ENCODE data around the gene POU3F2.
A peak's percentile ranks its signal among the peaks of the same experiment; 100 is the strongest.

POU3F2 gene

DNA sequence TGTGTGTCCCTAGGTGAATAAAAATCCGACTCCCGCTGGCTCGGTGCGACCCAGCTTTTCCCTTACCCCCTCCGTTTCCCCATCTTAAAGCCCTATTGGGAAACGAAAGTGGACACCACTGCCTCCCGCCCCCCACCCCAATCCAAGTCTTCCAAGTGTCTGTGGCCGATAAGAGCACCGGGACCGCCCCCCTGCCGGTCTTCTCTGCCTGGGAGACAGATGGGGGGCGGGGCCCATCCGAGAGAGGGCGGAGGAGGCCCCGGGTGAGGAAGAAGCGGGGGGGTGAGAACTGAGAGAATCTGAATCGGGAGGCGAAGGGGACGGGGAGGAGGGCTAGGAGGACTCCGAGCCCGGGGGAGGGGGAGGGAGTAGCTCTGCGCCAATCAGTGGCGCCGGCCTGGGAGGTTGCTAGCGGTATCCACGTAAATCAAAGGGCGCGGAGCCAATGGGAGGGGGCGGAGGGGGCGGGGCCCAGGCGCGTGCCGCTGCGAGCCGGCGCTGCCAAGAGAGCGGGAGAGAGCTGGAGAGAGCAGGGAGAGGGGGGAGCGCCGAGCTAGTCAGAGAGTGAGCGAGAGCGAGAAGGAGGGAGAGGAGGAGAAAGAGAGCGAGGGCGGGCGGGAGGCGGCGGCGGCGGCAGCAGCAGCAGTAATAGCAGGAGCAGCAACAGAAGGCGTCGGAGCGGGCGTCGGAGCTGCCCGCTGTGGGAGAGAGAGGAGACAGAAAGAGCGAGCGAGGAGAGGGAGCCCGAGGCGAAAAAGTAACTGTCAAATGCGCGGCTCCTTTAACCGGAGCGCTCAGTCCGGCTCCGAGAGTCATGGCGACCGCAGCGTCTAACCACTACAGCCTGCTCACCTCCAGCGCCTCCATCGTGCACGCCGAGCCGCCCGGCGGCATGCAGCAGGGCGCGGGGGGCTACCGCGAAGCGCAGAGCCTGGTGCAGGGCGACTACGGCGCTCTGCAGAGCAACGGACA is at the start of gene POU3F2:
POU3F2 (plus strand) TSS at position 515 of the 972 bp plus-strand sequence; CDS start at position 815, 300 bp downstream.
- peak; percentile 79 for DNase-seq (ENCODE audit: low read depth)

DNA sequence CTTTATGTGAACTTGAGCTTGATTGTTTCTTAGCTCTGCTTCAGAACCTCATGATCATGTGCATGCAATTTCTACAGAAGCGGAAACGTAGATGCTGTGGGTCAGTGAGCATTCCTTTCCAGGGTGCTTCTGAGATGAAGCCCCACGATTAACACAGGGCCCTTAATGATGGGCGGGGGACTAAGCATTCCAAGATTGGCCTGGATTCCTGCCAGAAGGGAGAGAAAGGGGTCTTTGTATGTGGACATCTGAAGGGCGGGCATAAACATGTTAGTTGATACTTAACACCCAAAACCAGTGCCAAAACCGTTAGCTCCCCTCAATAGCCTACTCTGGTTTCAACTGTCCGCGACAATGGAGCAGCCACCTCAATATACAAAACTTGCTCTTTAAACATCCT is 46.9 kb upstream of the POU3F2 start:
- DNase-seq (ENCODE audit: low read depth) = no peak

GRCh38 chr6:98787961-98788360 is 46.4 kb upstream of the POU3F2 start:
- DNase-seq (ENCODE audit: low read depth) = no peak

DNA sequence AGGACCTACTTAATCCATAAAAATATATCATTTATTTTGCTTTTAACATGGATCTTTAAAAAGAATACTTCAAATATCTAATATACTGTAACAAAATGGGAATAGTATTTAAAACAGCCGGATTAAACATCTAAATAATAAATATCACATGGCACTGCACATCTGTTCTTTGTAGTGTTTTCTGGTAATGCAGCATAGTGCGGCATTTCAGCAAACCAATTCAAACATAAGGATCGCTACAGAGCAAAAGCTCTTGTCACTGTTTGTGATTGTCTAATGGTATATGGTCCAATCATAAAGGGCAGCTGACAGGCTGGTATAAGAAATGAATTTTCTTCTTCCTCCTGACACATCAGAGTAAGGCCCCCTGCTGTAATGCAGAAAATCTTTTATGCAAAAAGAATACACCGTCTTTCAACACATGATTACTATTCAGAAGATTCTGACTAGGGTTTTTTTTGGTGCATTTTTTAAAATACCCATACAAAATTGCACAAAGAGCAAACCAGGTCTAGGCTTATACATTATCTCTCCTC is 40.0 kb upstream of the POU3F2 start:
- no peak for DNase-seq (ENCODE audit: low read depth)

DNA sequence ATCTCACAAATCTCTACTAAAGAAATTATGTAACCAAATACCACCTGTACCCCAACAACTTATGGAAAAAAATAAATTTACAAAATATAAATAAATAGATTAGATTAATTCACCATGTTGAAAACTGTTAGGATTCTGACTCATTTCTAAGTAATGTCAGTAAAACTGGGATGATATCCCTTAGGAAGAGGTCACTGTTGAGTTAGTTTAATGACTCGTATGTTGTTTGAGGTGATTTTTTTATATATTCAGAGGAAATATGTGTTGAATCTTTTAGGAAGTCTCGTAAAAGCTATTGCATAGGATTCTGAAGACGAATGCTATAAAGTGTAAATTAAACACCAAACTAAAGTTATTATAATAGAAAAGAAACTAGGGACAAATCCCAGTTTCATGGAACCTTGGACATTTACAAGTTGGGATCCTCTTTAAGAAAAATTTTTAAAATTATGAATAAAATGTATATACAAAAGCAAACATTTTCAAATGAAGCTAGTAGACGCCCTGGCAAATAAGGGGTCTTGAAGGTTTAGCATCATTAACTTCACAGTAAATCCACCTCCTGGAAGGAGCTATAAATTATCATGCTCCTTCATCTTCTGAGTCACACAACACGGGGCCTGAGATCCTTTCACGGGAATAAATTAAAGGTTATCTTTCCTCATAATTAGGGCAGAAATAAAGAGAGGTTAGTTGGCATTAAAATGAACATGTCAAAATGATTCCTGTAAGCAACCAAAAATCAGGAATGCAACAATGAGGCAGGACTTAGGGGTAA is 37.0 kb upstream of the POU3F2 start:
- no peak for DNase-seq (ENCODE audit: low read depth)

DNA sequence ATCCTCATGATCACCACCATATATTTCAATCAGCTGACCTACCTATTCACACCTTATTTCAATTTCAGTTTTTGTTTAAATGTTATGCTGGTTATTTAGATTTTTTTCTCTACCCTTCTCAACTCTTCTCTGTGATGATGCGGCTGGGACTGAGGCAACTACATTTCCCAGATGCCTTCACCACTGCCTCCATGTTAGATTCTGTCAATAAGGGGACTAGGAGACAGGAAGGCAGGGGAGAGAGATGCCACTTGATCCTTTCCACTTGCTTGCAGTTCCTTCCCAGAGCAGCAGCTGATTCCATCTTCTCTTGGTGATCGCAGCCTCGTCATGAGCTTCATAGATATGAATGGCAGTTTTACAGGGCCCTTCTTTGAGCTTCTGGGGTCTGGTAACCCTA is 33.5 kb upstream of the POU3F2 start:
- DNase-seq (ENCODE audit: low read depth) = no peak

DNA sequence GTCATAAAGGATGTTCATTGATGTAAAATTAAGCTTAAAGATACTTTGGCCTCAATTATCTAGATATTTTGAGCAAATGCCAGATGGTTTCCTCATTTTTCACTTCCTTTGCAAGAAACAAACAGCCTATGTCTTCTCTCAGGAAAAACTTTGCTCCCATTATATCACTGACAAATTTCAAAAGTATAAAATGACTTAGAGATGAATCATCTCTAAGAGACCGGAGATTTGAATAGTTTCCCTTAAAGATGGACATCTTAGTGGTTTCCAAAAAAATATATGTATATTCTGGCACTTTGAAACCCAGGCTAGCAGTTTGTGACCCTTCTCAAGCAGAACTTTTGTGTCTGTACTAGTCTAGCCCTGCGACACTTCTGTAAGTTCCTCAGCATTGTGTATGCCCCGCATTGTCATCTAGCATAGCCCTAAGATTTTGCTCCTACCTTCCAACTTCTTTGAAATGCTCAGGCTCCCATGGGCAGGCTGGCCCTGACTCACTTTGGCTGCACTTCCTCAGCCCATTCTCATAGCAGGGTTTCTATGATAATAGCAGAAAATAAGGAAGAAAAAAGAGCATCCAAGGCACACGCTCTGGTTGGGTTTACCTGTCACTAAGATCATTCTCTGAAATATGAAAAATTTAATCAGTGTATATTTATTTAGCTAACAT is 25.7 kb upstream of the POU3F2 start:
- DNase-seq (ENCODE audit: low read depth) = peak; percentile 17

GRCh38 chr6:98812220-98812619 is 22.2 kb upstream of the POU3F2 start:
- no peak for DNase-seq (ENCODE audit: low read depth)

GRCh38 chr6:98816799-98817198 is 17.6 kb upstream of the POU3F2 start:
- DNase-seq (ENCODE audit: low read depth) = no peak

- no peak for DNase-seq (ENCODE audit: low read depth)
Observed at GRCh38 chr6:98821756-98822405, 12.5 kb upstream of the POU3F2 start.

DNA sequence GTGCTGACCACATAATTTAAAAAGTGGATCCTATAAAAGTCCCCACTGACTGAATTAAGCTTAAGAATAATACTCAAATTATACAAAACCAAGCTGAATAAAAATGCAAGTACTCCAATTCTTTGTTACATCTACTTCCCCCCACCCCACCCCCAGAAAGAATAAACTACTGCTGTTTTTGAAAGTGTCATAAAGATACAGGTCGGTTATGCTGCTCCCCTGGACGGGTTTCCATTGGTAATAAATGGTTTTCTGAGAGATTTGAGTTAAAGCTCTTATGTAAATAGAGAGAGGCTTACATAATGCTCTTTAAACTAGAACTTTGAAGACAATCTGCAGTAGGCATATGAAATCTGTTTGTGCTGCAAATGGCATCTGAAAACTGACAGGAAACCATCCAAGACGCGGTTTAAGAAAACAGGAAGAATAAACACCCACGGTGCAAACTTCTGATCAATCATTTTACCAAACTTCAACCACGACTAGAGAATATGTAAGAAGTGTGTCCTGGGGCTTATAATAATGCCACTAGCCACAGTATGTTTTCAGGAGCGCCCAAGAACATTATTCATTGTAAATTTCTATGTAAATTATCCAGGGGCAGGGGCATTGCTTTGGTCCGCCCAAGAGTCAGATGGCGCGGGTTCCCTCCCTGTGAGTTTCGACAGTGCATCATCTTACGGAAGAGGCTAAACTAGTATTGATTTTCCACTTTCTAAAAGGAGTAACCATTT is 10.8 kb upstream of the POU3F2 start:
- no peak for DNase-seq (ENCODE audit: low read depth)

DNA sequence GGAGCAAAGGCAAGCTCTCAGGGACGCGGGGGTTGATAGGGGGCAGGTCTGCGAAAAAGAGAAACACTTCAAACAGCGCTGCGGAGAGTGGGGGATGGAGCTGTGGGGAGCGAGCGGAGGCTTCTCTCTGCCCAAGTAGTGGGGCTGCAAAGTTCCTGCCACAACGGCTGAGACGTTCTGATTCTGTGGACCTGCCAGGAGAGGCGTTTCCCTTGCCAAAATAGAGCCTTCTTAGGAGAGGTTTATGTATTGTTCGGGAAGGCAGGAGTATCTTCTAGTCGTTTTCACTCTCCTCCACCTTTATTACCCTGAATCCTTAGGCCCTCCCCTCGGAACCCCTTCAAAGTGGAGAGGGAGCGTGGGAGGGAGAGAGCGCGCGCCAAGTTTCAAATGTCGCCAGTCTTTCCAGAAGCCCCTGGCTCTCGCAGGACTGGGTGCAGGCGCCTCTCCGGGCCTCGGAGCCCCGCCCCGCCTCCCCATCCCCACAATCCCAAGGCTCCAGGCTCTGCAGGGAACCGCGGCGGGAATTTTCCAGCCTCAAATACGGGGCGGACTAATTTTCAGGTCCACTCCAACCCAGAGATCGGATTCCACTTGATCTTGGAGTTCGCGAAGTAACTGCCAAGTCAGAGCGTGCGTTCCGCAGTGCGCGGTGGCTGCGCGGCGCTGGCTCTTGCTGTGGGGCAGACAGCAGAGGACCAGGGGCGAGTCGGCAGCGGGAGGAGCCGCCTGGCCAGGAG is 10.0 kb upstream of the POU3F2 start:
- DNase-seq (ENCODE audit: low read depth) = no peak

- no peak for DNase-seq (ENCODE audit: low read depth)
Observed at GRCh38 chr6:98824902-98825599, 9.3 kb upstream of the POU3F2 start.

GRCh38 chr6:98825600-98826230 is 8.7 kb upstream of the POU3F2 start:
- no peak for DNase-seq (ENCODE audit: low read depth)

DNA sequence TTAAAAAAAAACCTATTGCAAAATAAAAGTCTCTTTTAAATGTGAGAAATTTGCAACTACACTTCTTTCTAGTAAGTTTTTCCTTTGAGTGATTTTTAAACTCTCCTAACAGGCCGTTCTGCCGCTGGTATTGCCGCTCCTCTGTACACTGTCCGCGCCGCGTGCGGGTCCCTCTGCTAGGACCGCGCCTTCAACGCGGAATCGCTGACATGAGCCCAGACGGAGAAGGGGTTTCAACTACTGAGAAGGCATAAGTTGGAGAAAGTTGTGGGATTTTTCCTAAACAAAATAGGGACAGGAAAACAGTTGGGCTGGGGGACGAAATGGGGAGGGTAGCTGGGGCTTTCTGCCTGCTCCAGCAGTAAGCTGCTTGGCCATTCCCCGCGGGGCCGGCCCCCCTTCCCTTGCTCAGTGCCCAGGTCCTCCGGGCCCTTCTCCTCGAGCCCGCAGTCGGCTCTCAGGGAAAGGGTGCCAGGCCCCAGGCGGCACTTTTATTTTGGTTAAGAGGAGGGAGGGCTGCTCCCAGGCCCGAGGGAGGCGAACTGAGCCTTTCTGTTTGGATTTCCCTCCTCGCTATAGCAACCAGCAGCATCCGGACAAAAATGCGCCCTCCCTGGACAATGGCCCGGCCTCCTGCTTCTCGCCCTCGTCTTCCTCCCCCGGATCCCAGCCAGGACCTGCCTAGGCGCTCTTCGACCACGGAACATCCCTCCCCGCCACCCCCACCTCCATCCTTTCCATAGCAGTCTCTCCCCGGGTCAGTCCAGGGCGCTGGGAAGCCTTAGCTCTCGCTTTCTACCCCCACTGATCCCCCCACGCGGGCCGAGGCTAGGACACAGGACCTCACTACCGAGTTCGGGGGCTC is 6.8 kb upstream of the POU3F2 start:
- no peak for DNase-seq (ENCODE audit: low read depth)

DNA sequence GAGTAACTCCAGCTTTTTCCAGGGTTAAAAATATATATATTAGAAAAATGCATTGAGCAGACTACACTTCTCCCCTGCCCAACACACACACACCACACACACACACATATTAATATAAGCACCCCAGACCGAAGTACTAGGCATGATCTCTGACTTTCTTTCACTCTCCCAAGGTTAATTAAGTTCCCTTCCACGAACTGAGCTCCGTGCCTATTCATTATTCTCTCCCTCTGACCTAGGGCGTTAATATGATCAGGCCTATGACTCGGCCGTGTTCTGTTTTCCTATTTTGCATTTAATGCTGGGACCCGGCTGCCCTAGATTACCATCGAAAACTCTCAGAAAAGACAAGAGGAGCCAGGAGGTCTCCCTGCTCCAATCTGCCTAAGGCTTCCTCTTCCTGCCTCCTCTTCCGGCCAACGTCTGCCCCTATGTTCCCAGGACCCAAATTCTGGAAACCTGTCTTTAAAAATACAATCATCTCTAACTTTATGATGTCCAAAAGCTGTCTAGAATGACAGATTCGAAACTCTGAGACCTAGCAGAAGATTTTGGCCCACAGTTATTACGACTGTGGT is 6.1 kb upstream of the POU3F2 start:
- DNase-seq (ENCODE audit: low read depth) = no peak

GRCh38 chr6:98828941-98829411 is 5.4 kb upstream of the POU3F2 start:
- no peak for DNase-seq (ENCODE audit: low read depth)

DNA sequence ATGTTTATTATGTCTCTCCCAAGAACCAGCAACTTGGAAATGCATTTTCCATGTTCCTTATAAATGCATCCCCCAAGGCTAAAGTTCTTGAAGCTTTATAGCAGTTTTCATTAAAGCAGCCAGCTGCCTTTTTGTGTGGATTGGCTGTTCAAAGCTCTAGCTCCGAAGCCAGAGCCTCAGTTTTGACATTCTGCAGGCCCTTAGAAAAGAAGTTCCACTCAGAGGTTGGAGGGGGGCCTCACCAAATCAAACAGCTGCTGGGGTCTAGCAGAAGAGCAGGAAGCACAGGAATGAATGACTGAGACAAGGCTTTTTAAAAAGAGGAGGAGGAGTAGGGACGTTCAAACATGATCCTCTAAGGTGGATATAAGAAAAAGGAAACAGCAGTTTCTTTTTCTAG is 4.2 kb upstream of the POU3F2 start:
- DNase-seq (ENCODE audit: low read depth) = no peak
